ENCODE results near the gene RALGAPA2. TPM values are rescaled to one million over a fixed set of nuclear protein-coding genes. Genes with fewer than 3 reads are reported as not detected.

Gene RALGAPA2
- 37.8 TPM for total RNA-seq

DNA sequence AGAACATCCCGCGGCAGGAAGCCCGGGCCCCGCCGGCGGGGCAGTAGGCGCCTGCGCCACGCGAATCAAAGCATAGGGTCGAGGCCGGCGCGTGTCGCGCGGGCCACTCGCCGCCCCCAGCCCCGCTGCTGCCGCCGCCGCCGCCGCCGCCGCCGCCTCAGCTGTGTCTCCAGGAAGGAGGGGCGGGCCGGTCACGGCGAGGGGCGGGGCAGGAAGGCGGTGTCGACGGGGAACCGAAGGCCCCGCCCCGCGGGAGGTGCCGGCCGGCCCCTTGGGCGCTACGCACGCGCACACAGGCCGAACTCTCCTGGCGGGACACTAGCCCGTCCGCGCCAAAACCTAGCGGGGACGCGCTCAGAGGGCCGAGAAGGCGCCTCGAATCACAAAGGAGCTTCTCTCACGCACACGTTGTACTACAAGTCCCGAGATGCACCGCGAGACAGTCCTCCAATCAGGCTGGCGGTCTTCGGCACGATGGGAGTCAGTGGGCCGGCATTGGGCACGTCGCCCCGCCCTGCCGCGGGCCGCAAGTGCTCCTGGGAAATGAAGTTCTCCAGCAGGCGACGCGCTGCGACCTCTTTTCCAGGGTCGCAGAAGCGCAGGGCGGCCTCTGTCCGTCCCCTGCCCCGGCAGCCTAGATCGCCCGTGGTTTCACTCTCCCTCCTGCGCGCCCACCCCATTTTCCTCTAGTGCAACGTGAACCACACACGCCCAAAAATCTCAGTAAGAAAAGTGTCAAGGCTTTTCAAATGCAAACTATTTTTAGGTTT is at the start of gene RALGAPA2:
TSS of gene RALGAPA2 (minus strand) at position 171 of the 770 bp plus-strand sequence. CDS start at position 7, 164 bp downstream.

DNA sequence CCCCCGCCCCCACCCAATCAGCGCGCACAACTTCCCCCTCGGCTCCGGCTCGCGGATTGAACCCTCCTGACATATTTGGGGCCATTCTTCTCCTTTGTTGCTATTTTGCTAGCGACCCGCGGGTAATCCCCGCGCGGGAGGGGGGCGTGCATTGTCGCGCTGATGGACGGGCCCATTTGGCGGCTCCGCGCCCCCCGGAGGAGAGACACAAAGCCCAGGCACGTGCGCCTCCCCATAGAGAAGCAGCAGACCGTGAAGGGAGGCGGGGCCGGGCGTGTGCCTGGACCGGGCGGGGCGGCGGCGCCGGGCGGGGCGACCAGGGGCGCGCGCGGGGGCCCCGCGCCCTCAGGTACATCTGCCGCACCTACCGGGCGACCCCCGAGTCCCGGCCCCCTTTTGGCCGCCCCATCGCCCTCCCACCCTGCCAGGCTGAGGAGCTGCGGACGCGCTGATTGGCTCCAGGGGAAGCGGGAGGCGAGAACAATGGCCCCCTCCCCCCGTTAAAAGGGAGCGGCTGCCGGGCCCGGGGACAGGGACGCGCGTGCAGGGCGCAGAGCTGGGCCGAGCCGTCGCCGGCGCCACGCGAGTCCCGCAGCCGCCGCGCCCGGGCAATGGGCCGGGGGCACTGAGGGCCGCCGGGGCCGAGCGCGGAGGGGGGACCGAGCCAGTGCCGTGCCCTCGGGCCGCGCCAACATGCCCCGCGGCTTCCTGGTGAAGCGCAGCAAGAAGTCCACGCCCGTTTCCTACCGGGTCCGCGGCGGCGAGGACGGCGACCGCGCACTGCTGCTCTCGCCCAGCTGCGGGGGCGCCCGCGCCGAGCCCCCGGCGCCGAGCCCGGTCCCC is 344.6 kb downstream of the RALGAPA2 start, which contains the start of gene INSM1:
TSS of gene INSM1 (plus strand) at position 530 of the 843 bp plus-strand sequence. CDS start at position 694, 164 bp downstream.

Small RNA genes lying within 50 kb of the gene (small RNA-seq; reads per million reads assigned to genes)
- not detected for gene EIF4E2P1
- not detected for gene RN7SL607P
